Astrocyte (in vitro differentiated cells and primary cell): Measurements from ENCODE around the gene ASF1A.

Experiments used
- EZH2 ChIP-seq: IDR thresholded peaks from 2 replicates; pipeline ENCODE4 v1.6.1; 2012; ENCODE audit warnings: mild to moderate bottlenecking, low read length, inconsistent platforms; ENCODE audit not compliant: insufficient read depth
- TF ChIP-seq, protein P1 (sequence below): IDR thresholded peaks from 2 replicates; pipeline ENCODE4 v1.5.1; 2011; ENCODE audit warnings: low read depth, mild to moderate bottlenecking, inconsistent platforms, low read length, moderate library complexity; ENCODE audit not compliant: insufficient read depth

- TF ChIP-seq EZH2: no peak
- TF ChIP-seq, protein P1, sequence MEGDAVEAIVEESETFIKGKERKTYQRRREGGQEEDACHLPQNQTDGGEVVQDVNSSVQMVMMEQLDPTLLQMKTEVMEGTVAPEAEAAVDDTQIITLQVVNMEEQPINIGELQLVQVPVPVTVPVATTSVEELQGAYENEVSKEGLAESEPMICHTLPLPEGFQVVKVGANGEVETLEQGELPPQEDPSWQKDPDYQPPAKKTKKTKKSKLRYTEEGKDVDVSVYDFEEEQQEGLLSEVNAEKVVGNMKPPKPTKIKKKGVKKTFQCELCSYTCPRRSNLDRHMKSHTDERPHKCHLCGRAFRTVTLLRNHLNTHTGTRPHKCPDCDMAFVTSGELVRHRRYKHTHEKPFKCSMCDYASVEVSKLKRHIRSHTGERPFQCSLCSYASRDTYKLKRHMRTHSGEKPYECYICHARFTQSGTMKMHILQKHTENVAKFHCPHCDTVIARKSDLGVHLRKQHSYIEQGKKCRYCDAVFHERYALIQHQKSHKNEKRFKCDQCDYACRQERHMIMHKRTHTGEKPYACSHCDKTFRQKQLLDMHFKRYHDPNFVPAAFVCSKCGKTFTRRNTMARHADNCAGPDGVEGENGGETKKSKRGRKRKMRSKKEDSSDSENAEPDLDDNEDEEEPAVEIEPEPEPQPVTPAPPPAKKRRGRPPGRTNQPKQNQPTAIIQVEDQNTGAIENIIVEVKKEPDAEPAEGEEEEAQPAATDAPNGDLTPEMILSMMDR: no peak
These were observed 23.9 kb upstream of the ASF1A start for GRCh38 chr6:118869894-118870589.
